Measurements from ENCODE around the gene TMEM131L.

- TF ChIP-seq POLR2A (IDR thresholded peaks at IDR 0.05): no peak
- TF ChIP-seq CTCF (IDR thresholded peaks at IDR 0.05): no peak
Measured at GRCh38 chr4:153448003-153448731, 18.0 kb upstream of the TMEM131L start.

Data from testis (tissue), 2 donors.